H9 (cell line): ENCODE data around the gene CCDC57. TPM values are rescaled to one million over a fixed set of nuclear protein-coding genes. Genes with fewer than 3 reads are reported as not detected.

Experiments
- DNase-seq: peaks from one replicate; pipeline ENCODE4 v3.0.0-alpha.2; 2017
- H2AFZ ChIP-seq: one replicate; pipeline ENCODE4 v1.6.1; 2013; ENCODE audit warnings: mild to moderate bottlenecking, low read length, control low read depth, moderate library complexity
- H2AK5ac ChIP-seq: 2 replicates; pipeline ENCODE4 v1.6.1; 2013; ENCODE audit warnings: low read length, control low read depth, mixed read lengths; ENCODE audit not compliant: insufficient read length
- H2BK120ac ChIP-seq: one replicate; pipeline ENCODE4 v1.6.1; 2013; ENCODE audit warnings: low read depth, mild to moderate bottlenecking, low read length, control low read depth, inconsistent platforms; ENCODE audit not compliant: poor library complexity, severe bottlenecking
- H2BK12ac ChIP-seq: 2 replicates; pipeline ENCODE4 v1.6.1; 2013; ENCODE audit warnings: low read length, control low read depth, mixed read lengths, low read depth; ENCODE audit not compliant: insufficient read length
- H2BK15ac ChIP-seq: 2 replicates; pipeline ENCODE4 v1.6.1; 2013; ENCODE audit warnings: low read depth, low read length, control low read depth
- H2BK20ac ChIP-seq: one replicate; pipeline ENCODE4 v1.6.1; 2013; ENCODE audit warnings: low read depth, mild to moderate bottlenecking, low read length, control low read depth, inconsistent platforms; ENCODE audit not compliant: poor library complexity, severe bottlenecking
- H2BK5ac ChIP-seq: 2 replicates; pipeline ENCODE4 v1.6.1; 2013; ENCODE audit warnings: low read length, control low read depth, mixed read lengths; ENCODE audit not compliant: insufficient read length
- H3K14ac ChIP-seq: 2 replicates; pipeline ENCODE4 v1.6.1; 2013; ENCODE audit warnings: low read length, control low read depth; ENCODE audit not compliant: insufficient read depth
- H3K18ac ChIP-seq: 2 replicates; pipeline ENCODE4 v1.6.1; 2013; ENCODE audit warnings: low read depth, mild to moderate bottlenecking, mixed read lengths, low read length, control low read depth; ENCODE audit not compliant: insufficient read length
- H3K23ac ChIP-seq: 2 replicates; pipeline ENCODE4 v1.6.1; 2013; ENCODE audit warnings: low read length, control low read depth, mixed read lengths, low read depth; ENCODE audit not compliant: insufficient read length
- H3K23me2 ChIP-seq: 2 replicates; pipeline ENCODE4 v1.6.1; 2013; ENCODE audit warnings: low read depth, mild to moderate bottlenecking, mixed read lengths, low read length, control low read depth; ENCODE audit not compliant: insufficient read length, poor library complexity, severe bottlenecking
- H3K27ac ChIP-seq: 2 replicates; pipeline ENCODE4 v1.5.1; 2013; ENCODE audit warnings: low read length, control low read depth, mixed read lengths, low read depth; ENCODE audit not compliant: insufficient read length
- H3K27me3 ChIP-seq: 2 replicates; pipeline ENCODE4 v1.6.1; 2013; ENCODE audit warnings: low read length, control low read depth, inconsistent platforms; ENCODE audit not compliant: insufficient read depth
- H3K4ac ChIP-seq: 2 replicates; pipeline ENCODE4 v1.6.1; 2013; ENCODE audit warnings: low read depth, mild to moderate bottlenecking, control low read depth, inconsistent platforms, low read length, moderate library complexity
- H3K4me1 ChIP-seq: 2 replicates; pipeline ENCODE4 v1.6.1; 2013; ENCODE audit warnings: low read length, control low read depth, inconsistent platforms; ENCODE audit not compliant: insufficient read depth
- H3K4me2 ChIP-seq: 2 replicates; pipeline ENCODE4 v1.6.1; 2013; ENCODE audit warnings: low read length, control low read depth, mixed read lengths; ENCODE audit not compliant: insufficient read length, insufficient read depth
- H3K56ac ChIP-seq: 2 replicates; pipeline ENCODE4 v1.6.1; 2013; ENCODE audit warnings: low read depth, mild to moderate bottlenecking, mixed read lengths, low read length, control low read depth; ENCODE audit not compliant: insufficient read length
- H3K79me1 ChIP-seq: 2 replicates; pipeline ENCODE4 v1.6.1; 2013; ENCODE audit warnings: low read depth, mild to moderate bottlenecking, moderate library complexity, low read length, control low read depth, inconsistent platforms; ENCODE audit not compliant: insufficient read depth, poor library complexity, severe bottlenecking
- H3K79me2 ChIP-seq: 2 replicates; pipeline ENCODE4 v1.6.1; 2013; ENCODE audit warnings: low read length, control low read depth, inconsistent platforms; ENCODE audit not compliant: insufficient read depth
- H3K9ac ChIP-seq: 2 replicates; pipeline ENCODE4 v1.6.1; 2013; ENCODE audit warnings: low read length, control low read depth, mixed read lengths; ENCODE audit not compliant: insufficient read length; ENCODE audit errors: extremely low read depth
- H3K9me3 ChIP-seq: one replicate; pipeline ENCODE4 v1.6.1; 2013; ENCODE audit warnings: low read depth, low read length, inconsistent platforms; ENCODE audit not compliant: control insufficient read depth
- H3T11ph ChIP-seq: one replicate; pipeline ENCODE4 v1.6.1; 2013; ENCODE audit warnings: mild to moderate bottlenecking, low read length, control low read depth, inconsistent platforms
- H4K20me1 ChIP-seq: one replicate; pipeline ENCODE4 v1.6.1; 2013; ENCODE audit not compliant: control insufficient read depth, insufficient read length, insufficient read depth
- H4K5ac ChIP-seq: 2 replicates; pipeline ENCODE4 v1.6.1; 2013; ENCODE audit warnings: low read depth, mild to moderate bottlenecking, mixed read lengths, low read length, control low read depth; ENCODE audit not compliant: insufficient read length
- H4K8ac ChIP-seq: replicated peaks from 2 replicates; pipeline ENCODE4 v1.6.1; 2013; ENCODE audit warnings: low read length, control low read depth, mixed read lengths, low read depth; ENCODE audit not compliant: insufficient read length
- H4K91ac ChIP-seq: 2 replicates; pipeline ENCODE4 v1.6.1; 2013; ENCODE audit warnings: low read depth, mild to moderate bottlenecking, moderate library complexity, mixed read lengths, low read length, control low read depth; ENCODE audit not compliant: insufficient read length
- H3K27ac Mint-ChIP-seq, 3 experiments: 2 replicates in 2 of 3; 3 replicates in 1 of 3; pipeline ENCODE4 v1.8.0; 2020 to 2021; ENCODE audit warnings: mixed read lengths in 3 of 3, mild to moderate bottlenecking in 1 of 3, moderate library complexity in 1 of 3
- H3K27me3 Mint-ChIP-seq: 2 replicates; pipeline ENCODE4 v1.8.0; 2021; ENCODE audit warnings: low read depth, mild to moderate bottlenecking, moderate library complexity, mixed read lengths
- H3K36me3 Mint-ChIP-seq, 3 experiments: 2 replicates in 2 of 3; 3 replicates in 1 of 3; pipeline ENCODE4 v1.8.0; 2020 to 2021; ENCODE audit warnings: low read depth in 3 of 3, mixed read lengths in 3 of 3; ENCODE audit not compliant: insufficient read depth in 1 of 3
- H3K4me1 Mint-ChIP-seq, 2 experiments: 2 replicates each; pipeline ENCODE4 v1.8.0; 2020; ENCODE audit warnings: mixed read lengths in 2 of 2
- H3K4me3 Mint-ChIP-seq, 2 experiments: 2 replicates in 1 of 2; 3 replicates in 1 of 2; pipeline ENCODE4 v1.8.0; 2020 to 2021; ENCODE audit warnings: mild to moderate bottlenecking in 2 of 2, mixed read lengths in 2 of 2, moderate library complexity in 1 of 2
- H3K9me3 Mint-ChIP-seq, 2 experiments: 2 replicates in 1 of 2; 3 replicates in 1 of 2; pipeline ENCODE4 v1.8.0; 2020; ENCODE audit warnings: mild to moderate bottlenecking in 2 of 2, mixed read lengths in 2 of 2, moderate library complexity in 1 of 2
- CTCF ChIP-seq: fragments of 200-600 bp; sonication (generic); conservative IDR thresholded peaks from 3 replicates; pipeline ENCODE4 v1.8.0; 2021; ENCODE audit warnings: antibody characterized with exemption, mild to moderate bottlenecking
- WGBS: extraction: QIAGEN DNeasy Blood & Tissue Kit; methylation state at CpG from one replicate; pipeline ENCODE4 v1.1.7; 2013; ENCODE audit warnings: missing lambda C conversion rate, low lambda C conversion rate, mixed read lengths; ENCODE audit not compliant: insufficient read length; ENCODE audit errors: extremely low coverage; 5-methylcytosine and 5-hydroxymethylcytosine counted together
- total RNA-seq: library from RNA; stranded (reverse); gene quantifications from 2 replicates; pipeline ENCODE4 v1.2.1, GENCODE V29; 2021

Gene CCDC57
- total RNA-seq, 1 experiment from 2014 or later = 11.0 TPM

- WGBS = no CpG with 5 or more reads among the region's 12 CpGs
- no peaks in the 10 kb centered on the region for H3K9me3 Mint-ChIP-seq
- no peak overlapping the region for H3K27ac ChIP-seq
Observed at GRCh38 chr17:82120148-82120547, 92.5 kb downstream of the CCDC57 start.

More at GRCh38 chr17:82120148-82120547, 92.5 kb downstream of the CCDC57 start:
- H3K4me3 Mint-ChIP-seq = no peak overlapping the region
- no peaks in the 10 kb centered on the region; a peak in 1 of 7 replicates for H3K36me3 Mint-ChIP-seq
- Histone ChIP-seq H3T11ph (no peak overlapping the region), H3K9me3 (no peaks in the 10 kb centered on the region), H3K18ac (no peak overlapping the region), H3K56ac (no peak overlapping the region), H3K4me2 (no peak overlapping the region), H4K91ac (no peak overlapping the region), H3K14ac (no peak overlapping the region), H2AK5ac (no peak overlapping the region), H3K79me2 (no peaks in the 10 kb centered on the region), H2BK12ac (no peak overlapping the region), H3K9ac (no peak overlapping the region), H2BK15ac (no peak overlapping the region), H3K4ac (no peak overlapping the region), H4K8ac (no peak overlapping the region), H2BK20ac (no peak overlapping the region), H4K20me1 (no peaks in the 10 kb centered on the region), H2BK120ac (no peak overlapping the region), H3K23me2 (no peaks in the 10 kb centered on the region), H3K79me1 (no peaks in the 10 kb centered on the region), H2AFZ (no peak overlapping the region), H3K27me3 (no peaks in the 10 kb centered on the region), H3K23ac (no peak overlapping the region), H4K5ac (no peak overlapping the region), H3K4me1 (no peaks in the 10 kb centered on the region), H2BK5ac (no peak overlapping the region)
- H3K4me1 Mint-ChIP-seq = peaks cover 16 to 35% of the 10 kb centered on the region in 2 experiments
- TF ChIP-seq CTCF = no peak
- DNase-seq = no peak
- H3K27me3 Mint-ChIP-seq = peaks cover 43% of the 10 kb centered on the region
- no peak overlapping the region; a peak in 1 of 7 replicates for H3K27ac Mint-ChIP-seq
